ENCODE results near the gene CLTRN. TPM values are rescaled to one million over a fixed set of nuclear protein-coding genes. Genes with fewer than 3 reads are reported as not detected.
A peak's percentile ranks its signal among the peaks of the same experiment; 100 is the strongest.

The CLTRN gene
- total and polyA plus RNA-seq, 2 donors (not counting 1 experiment from before 2014, with no cell fraction given) = 0.50 to 0.51 TPM

DNA sequence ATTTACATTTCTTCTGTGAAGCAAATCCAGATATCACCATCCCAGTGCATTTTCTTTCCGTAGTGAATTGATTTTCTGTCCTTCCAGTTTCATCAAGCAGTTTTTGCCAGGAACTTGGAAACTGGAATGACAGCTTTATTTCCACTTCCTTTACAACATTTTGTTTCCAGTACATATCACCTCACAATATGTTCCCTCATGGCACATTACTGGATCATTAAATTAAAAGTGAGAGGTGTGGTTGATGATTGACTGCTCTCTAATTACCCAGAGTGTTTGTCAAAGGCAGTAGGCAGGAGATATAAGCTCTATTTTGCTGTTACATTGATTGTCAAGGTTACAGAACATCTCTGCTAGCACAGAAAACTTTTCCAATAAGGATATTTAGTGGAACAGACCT, 41.6 kb downstream of the CLTRN start:
- H3K36me3 ChIP-seq (ENCODE audit: control insufficient read depth, insufficient read depth, low read length) = no peaks in the 10 kb centered on the region
- H4K20me1 ChIP-seq (ENCODE audit: control insufficient read depth, extremely low read depth, insufficient read depth, low read length) = peaks cover 1% of the 10 kb centered on the region
- no peak overlapping the region for H3K27ac ChIP-seq (ENCODE audit: insufficient read depth, low read length)
- H3K9ac ChIP-seq (ENCODE audit: insufficient read depth, low read length) = no peak overlapping the region
- no peaks in the 10 kb centered on the region for H3K4me1 ChIP-seq (ENCODE audit: control insufficient read depth, extremely low read depth, insufficient read depth, low read length)
- no peak for DNase-seq (ENCODE audit: low read depth in 2 of 2)
- no peak overlapping the region for H3K4me3 ChIP-seq (replicated peaks in 1 of 4; ENCODE audit: control extremely low read depth in 1 of 4, insufficient read depth in 1 of 4, low read depth in 3 of 4, low read length in 4 of 4)
- TF ChIP-seq, protein P1, sequence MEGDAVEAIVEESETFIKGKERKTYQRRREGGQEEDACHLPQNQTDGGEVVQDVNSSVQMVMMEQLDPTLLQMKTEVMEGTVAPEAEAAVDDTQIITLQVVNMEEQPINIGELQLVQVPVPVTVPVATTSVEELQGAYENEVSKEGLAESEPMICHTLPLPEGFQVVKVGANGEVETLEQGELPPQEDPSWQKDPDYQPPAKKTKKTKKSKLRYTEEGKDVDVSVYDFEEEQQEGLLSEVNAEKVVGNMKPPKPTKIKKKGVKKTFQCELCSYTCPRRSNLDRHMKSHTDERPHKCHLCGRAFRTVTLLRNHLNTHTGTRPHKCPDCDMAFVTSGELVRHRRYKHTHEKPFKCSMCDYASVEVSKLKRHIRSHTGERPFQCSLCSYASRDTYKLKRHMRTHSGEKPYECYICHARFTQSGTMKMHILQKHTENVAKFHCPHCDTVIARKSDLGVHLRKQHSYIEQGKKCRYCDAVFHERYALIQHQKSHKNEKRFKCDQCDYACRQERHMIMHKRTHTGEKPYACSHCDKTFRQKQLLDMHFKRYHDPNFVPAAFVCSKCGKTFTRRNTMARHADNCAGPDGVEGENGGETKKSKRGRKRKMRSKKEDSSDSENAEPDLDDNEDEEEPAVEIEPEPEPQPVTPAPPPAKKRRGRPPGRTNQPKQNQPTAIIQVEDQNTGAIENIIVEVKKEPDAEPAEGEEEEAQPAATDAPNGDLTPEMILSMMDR (conservative IDR thresholded peaks at IDR 0.05 in 1 of 2, IDR thresholded peaks at IDR 0.05 in 1 of 2; ENCODE audit: low read depth in 1 of 2, low read length in 2 of 2) = no peak
- H3K79me2 ChIP-seq (ENCODE audit: control insufficient read depth, insufficient read depth, low read length) = no peaks in the 10 kb centered on the region
- H2AFZ ChIP-seq (ENCODE audit: low read length) = no peak overlapping the region
- no peak overlapping the region for H3K4me2 ChIP-seq (ENCODE audit: extremely low read depth, insufficient read depth, low read length)
- no peaks in the 10 kb centered on the region for H3K9me3 ChIP-seq (ENCODE audit: control insufficient read depth, insufficient read depth, low read depth, low read length)
- no peaks in the 10 kb centered on the region for H3K27me3 ChIP-seq (ENCODE audit: control insufficient read depth, insufficient read depth, low read length)

DNA sequence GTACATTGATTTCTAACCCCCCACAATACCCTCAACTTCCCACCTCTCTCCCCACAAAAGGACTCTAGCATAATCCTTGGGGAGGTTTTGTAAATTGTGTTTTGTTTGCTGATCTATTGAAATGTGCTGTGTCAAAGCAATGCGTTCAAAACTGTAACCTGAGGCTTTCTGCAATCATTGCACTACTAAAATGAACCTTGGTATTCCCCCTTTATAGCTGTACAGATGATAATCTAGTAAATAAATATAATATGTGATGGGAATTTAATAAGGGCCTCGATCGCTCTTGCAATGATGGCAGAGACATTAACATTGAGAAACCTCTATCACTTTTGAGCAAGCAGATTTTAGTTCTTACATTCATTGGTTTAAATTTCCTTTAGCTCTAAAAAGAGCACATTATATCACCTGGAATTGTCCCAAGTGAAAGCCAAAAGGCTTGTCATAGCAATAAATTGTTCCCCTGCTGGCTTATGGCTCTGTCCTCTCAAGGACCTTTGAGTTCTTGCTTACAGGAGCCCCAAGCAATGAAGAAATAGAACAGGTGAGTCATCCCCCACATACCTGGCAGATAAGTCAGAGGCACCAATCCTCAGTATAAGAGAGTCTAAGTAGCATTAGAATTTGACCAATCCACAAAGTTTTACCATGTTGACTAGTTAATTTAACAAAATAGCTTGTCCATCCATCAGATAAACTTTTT, 45.4 kb downstream of the CLTRN start:
- H3K4me1 ChIP-seq (ENCODE audit: control insufficient read depth, extremely low read depth, insufficient read depth, low read length) = no peaks in the 10 kb centered on the region
- H3K36me3 ChIP-seq (ENCODE audit: control insufficient read depth, insufficient read depth, low read length) = no peaks in the 10 kb centered on the region
- no peaks in the 10 kb centered on the region for H4K20me1 ChIP-seq (ENCODE audit: control insufficient read depth, extremely low read depth, insufficient read depth, low read length)
- DNase-seq (ENCODE audit: low read depth in 2 of 2) = peak in 1 of 2 donors; percentile 30
- H3K27ac ChIP-seq (ENCODE audit: insufficient read depth, low read length) = no peak overlapping the region
- no peaks in the 10 kb centered on the region for H3K79me2 ChIP-seq (ENCODE audit: control insufficient read depth, insufficient read depth, low read length)
- no peak overlapping the region for H3K4me2 ChIP-seq (ENCODE audit: extremely low read depth, insufficient read depth, low read length)
- H3K4me3 ChIP-seq (replicated peaks in 1 of 4; ENCODE audit: control extremely low read depth in 1 of 4, insufficient read depth in 1 of 4, low read depth in 3 of 4, low read length in 4 of 4) = no peak overlapping the region
- H3K9ac ChIP-seq (ENCODE audit: insufficient read depth, low read length) = no peak overlapping the region
- no peak overlapping the region for H2AFZ ChIP-seq (ENCODE audit: low read length)
- no peaks in the 10 kb centered on the region for H3K9me3 ChIP-seq (ENCODE audit: control insufficient read depth, insufficient read depth, low read depth, low read length)
- no peak for TF ChIP-seq EZH2 (IDR thresholded peaks at IDR 0.05; ENCODE audit: low read length, missing control alignments)
- TF ChIP-seq, protein P1 (conservative IDR thresholded peaks at IDR 0.05 in 1 of 2, IDR thresholded peaks at IDR 0.05 in 1 of 2; ENCODE audit: low read depth in 1 of 2, low read length in 2 of 2) = no peak
- no peaks in the 10 kb centered on the region for H3K27me3 ChIP-seq (ENCODE audit: control insufficient read depth, insufficient read depth, low read length)

DNA sequence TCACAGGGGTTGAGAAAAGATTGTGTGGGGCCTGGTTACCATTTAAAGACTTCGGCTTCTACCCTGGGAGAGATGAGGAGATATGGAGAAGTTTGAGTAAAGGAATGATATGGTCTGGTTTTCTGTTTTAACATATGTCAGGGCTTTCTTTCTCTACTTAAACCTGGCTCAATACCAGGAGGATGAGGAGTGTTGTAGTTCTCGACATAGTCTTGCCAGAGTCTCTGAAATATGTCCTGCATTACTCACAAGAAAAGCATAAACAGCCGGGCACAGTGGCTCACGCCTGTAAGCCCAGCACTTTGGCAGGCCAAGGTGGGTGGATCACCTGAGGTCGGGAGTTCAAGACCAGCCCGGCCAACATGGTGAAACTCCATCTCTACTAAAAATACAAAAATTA, 47.5 kb downstream of the CLTRN start:
- Histone ChIP-seq H3K27me3 (ENCODE audit: control insufficient read depth, insufficient read depth, low read length) (no peaks in the 10 kb centered on the region), H3K9me3 (ENCODE audit: control insufficient read depth, insufficient read depth, low read depth, low read length) (no peaks in the 10 kb centered on the region), H3K36me3 (ENCODE audit: control insufficient read depth, insufficient read depth, low read length) (no peaks in the 10 kb centered on the region), H3K9ac (ENCODE audit: insufficient read depth, low read length) (no peak overlapping the region), H3K27ac (ENCODE audit: insufficient read depth, low read length) (no peak overlapping the region), H3K4me2 (ENCODE audit: extremely low read depth, insufficient read depth, low read length) (no peak overlapping the region), H4K20me1 (ENCODE audit: control insufficient read depth, extremely low read depth, insufficient read depth, low read length) (no peaks in the 10 kb centered on the region), H2AFZ (ENCODE audit: low read length) (no peak overlapping the region), H3K79me2 (ENCODE audit: control insufficient read depth, insufficient read depth, low read length) (no peaks in the 10 kb centered on the region), H3K4me3 (replicated peaks in 1 of 4; ENCODE audit: control extremely low read depth in 1 of 4, insufficient read depth in 1 of 4, low read depth in 3 of 4, low read length in 4 of 4) (no peak overlapping the region), H3K4me1 (ENCODE audit: control insufficient read depth, extremely low read depth, insufficient read depth, low read length) (no peaks in the 10 kb centered on the region)
- no peak for TF ChIP-seq EZH2 (IDR thresholded peaks at IDR 0.05; ENCODE audit: low read length, missing control alignments)
- TF ChIP-seq, protein P1 (conservative IDR thresholded peaks at IDR 0.05 in 1 of 2, IDR thresholded peaks at IDR 0.05 in 1 of 2; ENCODE audit: low read depth in 1 of 2, low read length in 2 of 2) = no peak
- DNase-seq (ENCODE audit: low read depth in 2 of 2) = no peak

Data from fibroblast of lung (primary cell).